CD8-positive, alpha-beta memory T cell (primary cell): Measurements from ENCODE around the gene MRPL1. TPM values are rescaled to one million over a fixed set of nuclear protein-coding genes. Genes with fewer than 3 reads are reported as not detected.

Source experiments
- CTCF ChIA-PET: fragments of 350-600 bp; sonication (Branson Sonifier 250); formaldehyde crosslinking; loops from one replicate; lab custom pipeline; 2021; ENCODE audit warnings: antibody characterized with exemption; lab: Charles Lee
- POLR2A ChIA-PET: fragments of 350-600 bp; sonication (Branson Sonifier 250); formaldehyde crosslinking; loops from one replicate; lab custom pipeline; 2021; ENCODE audit warnings: antibody characterized with exemption; lab: Charles Lee
- DNase-seq, 5 donors: peaks; one replicate each; pipeline versions ENCODE4 v3.0.0 to v3.0.0-alpha.2; 2020 to 2022; ENCODE audit warnings: mixed read lengths in 1 of 5
- H3K27ac ChIP-seq: one replicate; pipeline ENCODE4 v1.7.0; 2013; ENCODE audit warnings: low read depth, mild to moderate bottlenecking, low read length, moderate library complexity
- H3K27me3 ChIP-seq: 2 replicates; pipeline ENCODE4 v1.7.0; 2013; ENCODE audit warnings: low read length, mild to moderate bottlenecking; ENCODE audit not compliant: insufficient read depth, poor library complexity, severe bottlenecking
- H3K36me3 ChIP-seq: 2 replicates; pipeline ENCODE4 v1.7.0; 2013; ENCODE audit warnings: mild to moderate bottlenecking, low read length, moderate library complexity; ENCODE audit not compliant: insufficient read depth
- H3K4me1 ChIP-seq: 2 replicates; pipeline ENCODE4 v1.7.0; 2013; ENCODE audit warnings: mild to moderate bottlenecking, low read length, moderate library complexity; ENCODE audit not compliant: insufficient read depth
- H3K4me3 ChIP-seq: 2 replicates; pipeline ENCODE4 v1.7.0; 2013; ENCODE audit warnings: mild to moderate bottlenecking, low read length
- H3K9me3 ChIP-seq: 2 replicates; pipeline ENCODE4 v1.7.0; 2013; ENCODE audit warnings: mild to moderate bottlenecking, low read length
- H3K27ac Mint-ChIP-seq, 8 donors: one replicate each; pipeline ENCODE4 v1.8.0; 2020 to 2021; ENCODE audit warnings: mixed read lengths in 8 of 8, mild to moderate bottlenecking in 6 of 8, inconsistent platforms in 3 of 8, moderate library complexity in 3 of 8
- H3K27me3 Mint-ChIP-seq, 2 donors: one replicate each; pipeline ENCODE4 v1.8.0; 2020 to 2021; ENCODE audit warnings: mixed read lengths in 2 of 2, mild to moderate bottlenecking in 1 of 2, moderate library complexity in 1 of 2
- H3K36me3 Mint-ChIP-seq, 3 donors: one replicate each; pipeline ENCODE4 v1.8.0; 2020 to 2021; ENCODE audit warnings: mixed read lengths in 3 of 3, inconsistent platforms in 1 of 3, mild to moderate bottlenecking in 1 of 3
- H3K4me1 Mint-ChIP-seq, 3 donors: one replicate each; pipeline ENCODE4 v1.8.0; 2020 to 2021; ENCODE audit warnings: mixed read lengths in 3 of 3, inconsistent platforms in 1 of 3, mild to moderate bottlenecking in 1 of 3
- H3K4me3 Mint-ChIP-seq, 7 donors: one replicate each; pipeline ENCODE4 v1.8.0; 2020 to 2021; ENCODE audit warnings: mixed read lengths in 7 of 7, mild to moderate bottlenecking in 6 of 7, moderate library complexity in 4 of 7, inconsistent platforms in 2 of 7
- H3K9me3 Mint-ChIP-seq, 5 donors: one replicate each; pipeline ENCODE4 v1.8.0; 2020 to 2022; ENCODE audit warnings: mixed read lengths in 5 of 5, mild to moderate bottlenecking in 3 of 5, moderate library complexity in 2 of 5, inconsistent platforms in 1 of 5
- polyA plus RNA-seq: library from polyadenylated mRNA; unstranded; fragments of 300-500 nt; fragmentation: Illumina TruSeq; gene quantifications from one replicate; pipeline ENCODE4 v1.2.3, GENCODE V29; 2021
- total RNA-seq, 2 experiments: library from RNA; stranded (reverse); gene quantifications; one replicate each; pipeline ENCODE4 v1.2.3, GENCODE V29; 2021

The MRPL1 gene
- total and polyA plus RNA-seq, 3 experiments from 2014 or later = 26.5 to 93.8 (median 88.4) TPM

DNA sequence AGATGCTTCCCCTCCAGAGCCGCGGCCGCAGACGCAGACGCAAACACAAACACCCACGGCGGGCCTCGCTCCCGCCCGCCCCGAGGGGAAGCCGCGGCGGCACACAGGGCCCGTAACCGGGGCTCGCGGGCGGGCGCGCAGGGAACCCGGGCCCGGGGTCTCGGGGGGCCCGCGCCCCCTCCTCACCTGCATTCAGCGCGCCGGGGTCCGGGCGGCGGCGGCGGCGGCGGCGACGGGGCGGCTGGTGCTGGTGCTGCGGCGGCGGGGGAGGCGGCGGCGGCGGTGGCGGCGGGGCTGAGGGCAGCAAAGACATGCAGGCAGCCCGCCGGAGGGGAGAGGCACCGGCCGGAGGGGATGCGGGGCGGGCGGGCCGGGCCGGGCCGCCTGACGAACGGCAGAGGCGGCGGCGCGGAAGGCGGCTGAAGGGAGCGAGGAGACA, 43.2 kb upstream of the MRPL1 start:
- H3K4me1 Mint-ChIP-seq = peaks cover 51 to 70% (median 63%) of the 10 kb centered on the region in 3 donors
- POLR2A ChIA-PET = interaction anchor here (0.5 to 8.0 kb wide), 10 partner anchors 8 to 51 kb away, joined by 3 to 394 read pairs (median 4); partner anchors contain the start of gene MRPL1

DNA sequence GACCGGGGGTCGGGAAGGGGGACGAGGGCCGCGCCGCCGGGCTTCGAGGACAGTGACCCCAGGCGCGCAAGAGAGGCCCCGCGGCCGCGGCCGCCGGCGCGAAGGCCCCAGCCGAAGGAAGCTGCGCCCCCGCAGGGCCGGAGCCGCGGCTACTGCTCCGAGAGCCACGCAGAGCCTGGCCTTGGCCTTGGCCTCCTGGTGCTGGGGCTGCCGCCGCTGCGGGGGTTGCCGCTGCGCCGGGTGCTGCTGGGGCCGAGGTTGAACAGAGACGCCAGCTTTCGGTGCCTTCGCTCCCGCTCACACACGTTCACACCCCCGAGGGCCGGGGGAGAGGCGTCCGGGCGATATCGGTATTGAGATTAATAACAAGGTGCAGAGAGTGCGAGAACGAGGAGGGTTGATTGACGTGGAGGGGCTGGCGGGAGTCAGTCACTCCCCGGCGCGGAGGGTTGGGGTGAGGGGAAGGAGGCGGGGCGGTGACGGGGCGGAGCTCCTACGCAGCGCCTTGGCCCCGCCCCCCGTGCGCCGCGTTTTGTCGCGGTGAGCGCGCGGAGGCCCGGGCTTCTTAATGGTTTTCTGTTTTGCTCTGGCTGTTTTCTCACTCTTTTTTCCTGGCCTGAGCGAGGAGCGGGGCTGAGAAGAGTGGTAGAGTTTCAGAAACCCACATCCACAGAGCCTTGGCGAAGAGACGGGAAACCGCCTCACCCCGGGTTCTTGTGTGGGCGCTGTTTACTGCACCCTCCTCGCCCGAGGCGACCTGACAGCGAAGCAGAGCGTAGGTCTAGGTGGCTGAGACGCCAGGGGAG, 42.6 kb upstream of the MRPL1 start:
- peak; percentile 90 to 98 (median 97) for DNase-seq
- Mint-ChIP-seq H3K4me1 (peaks cover 50 to 69% (median 62%) of the 10 kb centered on the region in 3 donors), H3K27me3 (peaks cover 0 to 8% of the 10 kb centered on the region in 2 donors), H3K27ac (peak overlapping the region; percentile 94 to 100 (median 99)), H3K4me3 (peak overlapping the region; percentile 89 to 99 (median 97)), H3K36me3 (peaks cover 4 to 39% (median 7%) of the 10 kb centered on the region in 3 donors), H3K9me3 (peaks cover 0 to 6% (median 2%) of the 10 kb centered on the region in 5 donors)
- H3K4me3 ChIP-seq = peak overlapping the region; percentile 75
- H3K36me3 ChIP-seq = no peaks in the 10 kb centered on the region
- CTCF ChIA-PET = interaction anchor here (0.8 to 3.0 kb wide), 6 partner anchors 19 to 67 kb away, joined by 3 to 68 read pairs (median 14); partner anchors contain the start of gene MRPL1
- H3K4me1 ChIP-seq = peaks cover 50% of the 10 kb centered on the region
- peak overlapping the region; percentile 97 for H3K27ac ChIP-seq
- H3K9me3 ChIP-seq = no peaks in the 10 kb centered on the region
- no peaks in the 10 kb centered on the region for H3K27me3 ChIP-seq
- POLR2A ChIA-PET = interaction anchor here (0.5 to 8.0 kb wide), 11 partner anchors 8 to 51 kb away, joined by 3 to 394 read pairs (median 4); partner anchors contain the start of gene MRPL1

More for the DNA sequence above, 43.2 kb upstream of the MRPL1 start:
- H3K9me3 Mint-ChIP-seq = peaks cover 0 to 6% (median 2%) of the 10 kb centered on the region in 5 donors
- H3K36me3 ChIP-seq = no peaks in the 10 kb centered on the region
- H3K4me3 Mint-ChIP-seq = peak overlapping the region; percentile 95 to 99 (median 99)
- peaks cover 56% of the 10 kb centered on the region for H3K4me1 ChIP-seq
- CTCF ChIA-PET = interaction anchor here (0.8 to 3.2 kb wide), 8 partner anchors 19 to 66 kb away, joined by 3 to 68 read pairs (median 16); partner anchors contain the start of gene MRPL1
- H3K4me3 ChIP-seq = peak overlapping the region; percentile 75
- H3K27me3 Mint-ChIP-seq = peaks cover 0 to 8% of the 10 kb centered on the region in 2 donors
- H3K9me3 ChIP-seq = no peaks in the 10 kb centered on the region
- H3K36me3 Mint-ChIP-seq = peaks cover 4 to 43% (median 7%) of the 10 kb centered on the region in 3 donors
- H3K27ac ChIP-seq = peak overlapping the region; percentile 97
- H3K27me3 ChIP-seq = no peaks in the 10 kb centered on the region
- peak overlapping the region; percentile 96 to 100 (median 98) for H3K27ac Mint-ChIP-seq
- DNase-seq = peak in 2 of 5 donors; percentile 81 to 89

DNA sequence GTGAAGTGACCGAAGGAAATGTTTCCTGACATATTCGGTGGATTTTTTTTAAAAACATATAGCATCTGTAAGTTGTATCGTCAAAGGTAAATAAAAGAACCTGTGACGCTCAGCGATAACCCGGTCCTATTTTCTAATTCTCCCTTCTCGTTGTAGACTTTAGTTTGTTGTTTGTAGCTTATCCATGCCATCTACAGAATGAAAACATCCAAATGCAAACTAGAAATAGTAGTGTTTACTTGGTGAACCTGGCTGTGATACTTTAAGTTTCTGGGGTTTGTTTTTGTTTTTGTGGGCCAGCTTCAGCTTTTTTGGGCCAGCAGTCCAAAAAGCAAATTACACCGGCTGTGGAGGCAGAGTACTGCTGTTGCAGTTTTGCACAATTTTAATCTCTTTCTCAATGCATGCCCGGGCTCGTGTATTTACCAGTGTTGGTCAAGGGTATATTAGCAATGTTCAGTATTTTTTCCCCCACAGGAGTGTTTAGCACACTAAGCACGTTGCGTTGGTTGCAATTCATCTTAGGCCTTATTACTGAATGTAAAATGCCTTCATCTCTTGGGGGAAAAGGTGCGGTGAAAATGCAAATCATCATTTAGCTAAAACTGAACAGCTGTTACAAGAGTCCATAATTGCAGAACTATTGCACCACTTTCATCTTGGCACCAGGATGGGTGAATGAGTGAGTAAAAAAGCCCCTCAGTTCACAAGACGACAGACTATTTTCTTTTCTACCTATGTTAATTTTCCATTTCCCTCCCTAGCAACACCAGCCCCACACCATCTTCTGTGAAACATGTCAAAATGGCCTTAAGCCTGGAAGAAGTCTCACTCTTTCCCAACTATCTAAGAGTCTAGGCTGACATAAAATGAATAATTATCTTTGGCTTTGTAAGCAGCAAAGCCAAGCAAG, 41.7 kb upstream of the MRPL1 start:
- Histone ChIP-seq H3K9me3 (no peaks in the 10 kb centered on the region), H3K36me3 (no peaks in the 10 kb centered on the region), H3K27ac (peak overlapping the region; percentile 97), H3K4me3 (peak overlapping the region; percentile 67), H3K27me3 (no peaks in the 10 kb centered on the region), H3K4me1 (peaks cover 47% of the 10 kb centered on the region)
- DNase-seq = peak in 1 of 5 donors; percentile 47
- Mint-ChIP-seq H3K27me3 (peaks cover 0 to 8% of the 10 kb centered on the region in 2 donors), H3K36me3 (peaks cover 4 to 33% (median 7%) of the 10 kb centered on the region in 3 donors), H3K4me3 (peak overlapping the region; percentile 89 to 99 (median 97)), H3K9me3 (peaks cover 0 to 6% (median 2%) of the 10 kb centered on the region in 5 donors), H3K4me1 (peaks cover 47 to 69% (median 61%) of the 10 kb centered on the region in 3 donors), H3K27ac (peak overlapping the region; percentile 94 to 100 (median 99))
- ChIA-PET CTCF (interaction anchor here (1.0 to 3.0 kb wide), 6 partner anchors 9 to 68 kb away, joined by 3 to 68 read pairs (median 14); partner anchors contain the start of gene MRPL1), POLR2A (interaction anchor here (0.7 to 8.0 kb wide), 11 partner anchors 9 to 115 kb away, joined by 3 to 394 read pairs (median 4); partner anchors contain the start of gene MRPL1)

DNA sequence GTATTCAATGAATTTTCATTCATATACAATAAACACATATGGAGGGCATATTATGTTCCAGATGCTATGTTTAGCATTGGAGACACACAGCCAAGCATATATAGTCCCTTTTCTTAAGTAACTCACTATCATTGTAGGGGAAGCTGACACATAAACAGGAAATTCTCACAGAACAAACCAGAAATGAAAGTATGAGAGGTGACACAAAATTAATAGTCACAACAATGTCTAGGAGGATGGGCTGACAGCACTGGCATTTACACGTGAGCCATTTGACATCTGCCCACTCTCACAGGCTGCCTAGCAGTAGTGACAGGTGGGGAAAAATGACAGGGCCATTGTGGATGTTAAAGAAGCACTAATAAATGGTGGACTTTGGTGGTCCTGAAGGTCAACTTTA, 40.9 kb upstream of the MRPL1 start:
- peak; percentile 24 to 68 (median 52) for DNase-seq
- Mint-ChIP-seq H3K27ac (peak overlapping the region; percentile 94 to 100 (median 99)), H3K27me3 (peaks cover 0 to 8% of the 10 kb centered on the region in 2 donors), H3K36me3 (peaks cover 4 to 29% (median 7%) of the 10 kb centered on the region in 3 donors), H3K4me3 (peak overlapping the region; percentile 89 to 99 (median 97)), H3K9me3 (peaks cover 0 to 6% (median 2%) of the 10 kb centered on the region in 5 donors), H3K4me1 (peaks cover 44 to 67% (median 61%) of the 10 kb centered on the region in 3 donors)
- Histone ChIP-seq H3K27ac (peak overlapping the region; percentile 97), H3K36me3 (no peaks in the 10 kb centered on the region), H3K4me1 (peaks cover 51% of the 10 kb centered on the region), H3K4me3 (peak overlapping the region; percentile 15), H3K27me3 (no peaks in the 10 kb centered on the region), H3K9me3 (no peaks in the 10 kb centered on the region)
- CTCF ChIA-PET = interaction anchor here (2.3 to 3.0 kb wide), 3 partner anchors 30 to 39 kb away, joined by 25 to 68 read pairs (median 25); partner anchors contain the start of gene MRPL1
- POLR2A ChIA-PET = interaction anchor here (2.5 to 8.0 kb wide), 3 partner anchors 12 to 38 kb away, joined by 10 to 394 read pairs (median 61); partner anchors contain the start of gene MRPL1

DNA sequence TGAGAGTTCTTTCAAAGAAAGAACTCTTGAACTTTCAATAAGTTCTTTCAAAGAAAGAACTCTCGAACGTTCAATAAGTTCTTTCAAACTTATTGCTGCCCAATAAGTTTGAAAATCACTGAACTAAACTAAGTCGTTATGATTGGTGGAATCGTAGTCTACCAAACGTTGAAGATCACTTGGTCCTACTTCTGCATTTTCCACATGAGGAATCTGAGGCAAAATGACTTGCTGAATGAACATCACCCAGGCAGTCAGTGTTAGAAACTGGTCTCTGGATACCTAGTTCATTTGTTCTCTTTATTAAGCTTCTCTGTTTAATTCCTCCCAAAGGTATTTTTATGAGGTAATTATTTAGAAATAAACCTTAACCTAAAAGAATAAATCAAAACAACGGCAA, 36.4 kb upstream of the MRPL1 start:
- H3K36me3 ChIP-seq = no peaks in the 10 kb centered on the region
- Mint-ChIP-seq H3K9me3 (no peaks in the 10 kb centered on the region), H3K4me1 (peaks cover 54 to 72% (median 71%) of the 10 kb centered on the region in 3 donors), H3K27me3 (no peaks in the 10 kb centered on the region), H3K4me3 (no peak overlapping the region), H3K27ac (peak overlapping the region in 3 of 8 donors; percentile 58 to 87 (median 64)), H3K36me3 (no peaks in the 10 kb centered on the region)
- peaks cover 57% of the 10 kb centered on the region for H3K4me1 ChIP-seq
- no peaks in the 10 kb centered on the region for H3K9me3 ChIP-seq
- no peaks in the 10 kb centered on the region for H3K27me3 ChIP-seq
- H3K4me3 ChIP-seq = no peak overlapping the region
- ChIA-PET CTCF (interaction anchor here (1.6 to 4.4 kb wide), 4 partner anchors 11 to 35 kb away, joined by 3 to 21 read pairs (median 5); partner anchors contain the start of gene MRPL1), POLR2A (no interaction called here)
- H3K27ac ChIP-seq = no peak overlapping the region
- DNase-seq = no peak

DNA sequence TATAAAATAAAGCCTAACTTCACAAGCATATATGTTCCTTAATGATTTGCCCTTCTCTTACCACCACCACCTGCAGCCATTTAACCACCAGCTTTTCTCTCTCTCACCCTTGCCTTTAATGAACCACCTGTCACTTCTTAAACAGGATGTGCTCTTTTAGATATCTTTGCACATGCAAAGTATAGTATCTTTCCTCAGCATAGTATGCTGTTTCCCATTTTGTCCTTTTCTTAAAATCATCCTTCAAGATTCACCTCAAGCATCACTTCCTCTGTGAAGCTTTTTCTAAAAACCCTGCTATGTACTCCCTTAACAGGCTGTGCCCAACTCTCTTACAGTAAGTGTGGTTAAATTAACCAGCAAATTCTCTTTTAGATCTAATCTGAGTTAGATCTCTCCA, 35.3 kb upstream of the MRPL1 start:
- no peaks in the 10 kb centered on the region for H3K36me3 ChIP-seq
- no peak overlapping the region for H3K27ac ChIP-seq
- H3K27ac Mint-ChIP-seq = peak overlapping the region; percentile 43 to 94 (median 76)
- no peaks in the 10 kb centered on the region for H3K36me3 Mint-ChIP-seq
- CTCF ChIA-PET = interaction anchor here (1.0 to 4.4 kb wide), 6 partner anchors 8 to 34 kb away, joined by 3 to 21 read pairs (median 4); partner anchors contain the start of gene MRPL1
- peak in 2 of 5 donors; percentile 47 to 53 for DNase-seq
- peaks cover 44 to 61% (median 60%) of the 10 kb centered on the region in 3 donors for H3K4me1 Mint-ChIP-seq
- H3K27me3 ChIP-seq = no peaks in the 10 kb centered on the region
- POLR2A ChIA-PET = interaction anchor here (0.8 to 1.0 kb wide), 2 partner anchors 29 to 35 kb away, joined by 3 read pairs; partner anchors contain the start of gene MRPL1
- peaks cover 46% of the 10 kb centered on the region for H3K4me1 ChIP-seq
- no peaks in the 10 kb centered on the region for H3K9me3 ChIP-seq
- H3K4me3 ChIP-seq = peak overlapping the region; percentile 1
- no peaks in the 10 kb centered on the region for H3K27me3 Mint-ChIP-seq
- peak overlapping the region; percentile 2 to 52 (median 25) for H3K4me3 Mint-ChIP-seq
- H3K9me3 Mint-ChIP-seq = no peaks in the 10 kb centered on the region
